Gastrocnemius medialis (tissue), 4 donors: ENCODE measurements around the gene EIF5. TPM values are rescaled to one million over a fixed set of nuclear protein-coding genes. Genes with fewer than 3 reads are reported as not detected.

Experiments
- ATAC-seq, 2 donors: fragments of 150-250 bp; one replicate each; pipeline ENCODE4 v1.9.1; 2016
- DNase-seq, 2 donors: peaks; one replicate each; pipeline ENCODE4 v3.0.0-alpha.2; 2019
- H3K27ac ChIP-seq, 4 donors: fragments of 200-600 bp; sonication (generic); 1 replicate in 1 of 4; 2 replicates in 3 of 4; pipeline ENCODE4 v1.5.1; 2016 to 2018; ENCODE audit warnings: mild to moderate bottlenecking in 2 of 4, moderate library complexity in 1 of 4
- H3K27me3 ChIP-seq, 3 donors: fragments of 200-600 bp; sonication (generic) in 2 of 3; 1 replicate in 1 of 3; 2 replicates in 2 of 3; pipeline versions ENCODE4 v1.5.1 to v1.6.0; 2016 to 2019; ENCODE audit warnings: mild to moderate bottlenecking in 1 of 3, moderate library complexity in 1 of 3
- H3K36me3 ChIP-seq, 2 donors: fragments of 200-600 bp; sonication (generic) in 1 of 2; one replicate each; pipeline ENCODE4 v1.5.1; 2017 to 2018
- H3K4me1 ChIP-seq, 2 donors: fragments of 200-600 bp; sonication (generic) in 1 of 2; one replicate each; pipeline ENCODE4 v1.5.1; 2016 to 2017; ENCODE audit warnings: mild to moderate bottlenecking in 2 of 2
- H3K4me3 ChIP-seq, 4 donors: fragments of 200-600 bp; sonication (generic) in 3 of 4; 1 replicate in 1 of 4; 2 replicates in 3 of 4; pipeline ENCODE4 v1.5.1; 2016 to 2019; ENCODE audit warnings: mild to moderate bottlenecking in 2 of 4
- H3K9me3 ChIP-seq, 3 donors: fragments of 200-600 bp; sonication (generic) in 2 of 3; 1 replicate in 1 of 3; 2 replicates in 2 of 3; pipeline ENCODE4 v1.5.1; 2016 to 2019
- POLR2A ChIP-seq, 2 donors: fragments of 450-650 bp; IDR thresholded peaks; one replicate each; pipeline ENCODE4 v1.6.1; 2017; ENCODE audit warnings: antibody characterized with exemption in 2 of 2, mild to moderate bottlenecking in 2 of 2, moderate library complexity in 2 of 2
- in situ Hi-C, 4 donors: fragments of 200-750 bp; cut with MboI; loops; one replicate each; pipeline versions ENCODE4 v1.15.0 to v1.8.0; 2017; ENCODE audit warnings: low sequenced_read_pairs in 4 of 4
- intact Hi-C: fragments of 100-400 bp; cut with DNase I; formaldehyde crosslinking; loops from one replicate; pipeline ENCODE4 v1.15.1; 2023; ENCODE audit warnings: low total_unique reads
- total RNA-seq, 4 donors: library from RNA; depleted of rRNA; stranded (reverse); fragments of >200 nt; gene quantifications; one replicate each; pipeline versions ENCODE4 v1.1.0 to v1.2.3, GENCODE V29; 2016
- TF ChIP-seq, protein P1 (sequence below), 5 experiments: fragments of 450-650 bp in 3 of 5; fragments of 200-600 bp in 2 of 5; sonication (generic) in 2 of 5; IDR thresholded peaks in 4 of 5; conservative IDR thresholded peaks in 1 of 5; 1 replicate in 4 of 5; 2 replicates in 1 of 5; pipeline ENCODE4 v1.5.1; 2016 to 2019; ENCODE audit warnings: antibody characterized with exemption in 5 of 5, mild to moderate bottlenecking in 3 of 5, moderate library complexity in 3 of 5

EIF5 gene
- total RNA-seq, 4 donors from 2014 or later = 313 to 538 (median 374) TPM

DNA sequence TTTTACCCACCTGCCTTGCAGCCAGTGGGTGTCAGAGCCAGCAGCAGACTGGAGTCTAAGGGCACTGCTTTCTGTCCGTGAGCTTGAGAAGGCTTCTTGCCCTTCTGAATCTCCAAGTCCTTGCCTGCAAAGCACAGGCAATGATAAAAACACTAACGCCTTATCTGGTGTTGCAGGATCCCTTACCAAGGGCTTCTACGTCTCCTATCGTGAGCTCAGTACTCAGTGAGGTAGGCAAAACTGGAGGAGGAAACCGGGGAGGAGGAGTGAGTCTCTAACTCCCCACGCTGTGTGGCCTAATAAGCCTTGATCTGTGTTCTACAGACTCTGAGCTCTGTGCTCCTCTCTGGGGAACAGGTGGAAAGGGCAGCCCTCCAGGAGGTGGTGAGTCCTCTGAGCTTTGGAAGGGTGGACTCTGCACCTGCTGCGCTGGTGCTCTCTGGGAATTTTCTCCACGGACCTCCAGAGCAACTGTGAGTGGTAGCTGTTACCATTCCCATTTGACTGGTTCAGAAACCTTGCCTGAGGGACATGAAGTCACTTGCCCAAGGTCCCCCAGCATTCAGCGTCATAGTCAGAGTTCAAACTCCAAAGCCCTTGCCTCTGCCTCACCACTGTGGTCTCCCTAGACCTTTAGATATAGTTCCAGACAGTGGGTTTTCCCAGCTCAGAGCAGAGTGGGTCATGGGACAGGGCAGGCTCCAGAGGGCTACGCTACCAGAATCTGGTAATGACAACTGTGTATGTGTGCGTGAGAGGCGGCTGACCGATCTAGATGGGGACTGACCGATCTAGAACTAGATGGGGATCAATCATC, 44.2 kb downstream of the EIF5 start:
- intact Hi-C loops = no loop called here
- Histone ChIP-seq H3K27ac (no peak overlapping the region), H3K4me3 (no peak overlapping the region), H3K27me3 (no peaks in the 10 kb centered on the region), H3K9me3 (no peaks in the 10 kb centered on the region), H3K36me3 (no peaks in the 10 kb centered on the region), H3K4me1 (no peaks in the 10 kb centered on the region)
- in situ Hi-C loops = no loop called here
- DNase-seq = no peak
- TF ChIP-seq POLR2A (IDR thresholded peaks at IDR 0.05) = no peak
- TF ChIP-seq, protein P1, sequence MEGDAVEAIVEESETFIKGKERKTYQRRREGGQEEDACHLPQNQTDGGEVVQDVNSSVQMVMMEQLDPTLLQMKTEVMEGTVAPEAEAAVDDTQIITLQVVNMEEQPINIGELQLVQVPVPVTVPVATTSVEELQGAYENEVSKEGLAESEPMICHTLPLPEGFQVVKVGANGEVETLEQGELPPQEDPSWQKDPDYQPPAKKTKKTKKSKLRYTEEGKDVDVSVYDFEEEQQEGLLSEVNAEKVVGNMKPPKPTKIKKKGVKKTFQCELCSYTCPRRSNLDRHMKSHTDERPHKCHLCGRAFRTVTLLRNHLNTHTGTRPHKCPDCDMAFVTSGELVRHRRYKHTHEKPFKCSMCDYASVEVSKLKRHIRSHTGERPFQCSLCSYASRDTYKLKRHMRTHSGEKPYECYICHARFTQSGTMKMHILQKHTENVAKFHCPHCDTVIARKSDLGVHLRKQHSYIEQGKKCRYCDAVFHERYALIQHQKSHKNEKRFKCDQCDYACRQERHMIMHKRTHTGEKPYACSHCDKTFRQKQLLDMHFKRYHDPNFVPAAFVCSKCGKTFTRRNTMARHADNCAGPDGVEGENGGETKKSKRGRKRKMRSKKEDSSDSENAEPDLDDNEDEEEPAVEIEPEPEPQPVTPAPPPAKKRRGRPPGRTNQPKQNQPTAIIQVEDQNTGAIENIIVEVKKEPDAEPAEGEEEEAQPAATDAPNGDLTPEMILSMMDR (IDR thresholded peaks at IDR 0.05 in 4 of 5, conservative IDR thresholded peaks at IDR 0.05 in 1 of 5) = no peak
- ATAC-seq = no peak

DNA sequence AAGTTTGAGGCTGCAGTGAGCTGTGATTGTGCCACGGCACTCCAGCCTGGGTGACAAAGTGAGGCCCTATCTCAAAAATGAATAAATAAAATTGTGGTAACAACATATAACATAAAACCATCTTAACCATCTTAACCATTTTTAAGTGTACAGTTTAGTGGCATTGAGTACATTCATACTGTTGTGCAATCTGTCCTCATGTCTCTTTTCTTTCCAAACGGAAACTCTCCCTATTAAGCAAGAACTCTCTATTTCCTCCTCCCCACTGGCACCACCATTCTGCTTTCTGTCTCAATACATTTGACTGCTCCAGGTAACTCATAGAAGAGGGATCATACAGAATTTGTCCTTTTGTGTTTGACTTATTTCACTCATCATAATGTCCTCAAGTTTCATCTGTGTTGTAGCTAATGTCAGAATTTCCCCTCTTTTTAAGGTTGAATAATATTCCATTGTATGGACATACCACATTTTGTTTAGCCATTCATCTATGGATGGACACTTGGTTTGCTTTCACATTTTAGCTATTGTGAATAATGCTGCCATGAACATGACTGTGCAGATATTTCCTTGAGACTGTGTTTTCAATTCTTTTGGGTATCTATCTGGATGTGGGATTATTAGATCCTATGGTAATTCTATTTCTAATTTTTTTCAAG, 46.8 kb downstream of the EIF5 start:
- H3K4me1 ChIP-seq = peaks cover 7% of the 10 kb centered on the region in 2 donors
- in situ Hi-C loops (no loop called here), intact Hi-C loops (no loop called here)
- H3K36me3 ChIP-seq = no peaks in the 10 kb centered on the region
- H3K9me3 ChIP-seq = no peaks in the 10 kb centered on the region
- ATAC-seq (no peak), DNase-seq (no peak)
- no peak overlapping the region for H3K4me3 ChIP-seq
- H3K27me3 ChIP-seq = no peaks in the 10 kb centered on the region
- H3K27ac ChIP-seq = no peak overlapping the region
- TF ChIP-seq, protein P1 (IDR thresholded peaks at IDR 0.05 in 4 of 5, conservative IDR thresholded peaks at IDR 0.05 in 1 of 5) = no peak
- TF ChIP-seq POLR2A (IDR thresholded peaks at IDR 0.05) = no peak

DNA sequence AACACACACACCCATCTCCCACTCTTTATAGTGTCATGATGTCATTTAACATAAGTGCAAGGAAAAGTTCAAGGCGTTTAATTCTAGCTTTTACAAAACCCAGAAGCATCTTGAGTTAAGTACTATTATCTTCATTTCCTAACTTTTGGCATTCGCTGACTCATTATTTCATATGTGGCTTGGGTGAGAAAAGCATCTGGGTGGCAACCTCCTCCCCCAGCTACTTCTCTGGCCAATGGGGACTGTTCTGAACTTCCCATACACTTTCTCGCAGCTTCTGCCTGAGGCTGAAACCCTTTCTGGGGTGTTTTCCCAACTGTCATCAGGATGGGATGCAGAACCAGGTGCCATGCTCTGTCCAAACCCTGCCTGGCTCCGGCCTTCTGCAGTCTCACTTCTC, 48.3 kb downstream of the EIF5 start:
- Histone ChIP-seq H3K36me3 (no peaks in the 10 kb centered on the region), H3K4me1 (peaks cover 7 to 10% of the 10 kb centered on the region in 2 donors), H3K4me3 (no peak overlapping the region), H3K27ac (no peak overlapping the region), H3K27me3 (no peaks in the 10 kb centered on the region), H3K9me3 (no peaks in the 10 kb centered on the region)
- DNase-seq = no peak
- TF ChIP-seq POLR2A (IDR thresholded peaks at IDR 0.05) = no peak
- TF ChIP-seq, protein P1 (IDR thresholded peaks at IDR 0.05 in 4 of 5, conservative IDR thresholded peaks at IDR 0.05 in 1 of 5) = no peak
- ATAC-seq = no peak
- in situ Hi-C loops (no loop called here), intact Hi-C loops (no loop called here)

DNA sequence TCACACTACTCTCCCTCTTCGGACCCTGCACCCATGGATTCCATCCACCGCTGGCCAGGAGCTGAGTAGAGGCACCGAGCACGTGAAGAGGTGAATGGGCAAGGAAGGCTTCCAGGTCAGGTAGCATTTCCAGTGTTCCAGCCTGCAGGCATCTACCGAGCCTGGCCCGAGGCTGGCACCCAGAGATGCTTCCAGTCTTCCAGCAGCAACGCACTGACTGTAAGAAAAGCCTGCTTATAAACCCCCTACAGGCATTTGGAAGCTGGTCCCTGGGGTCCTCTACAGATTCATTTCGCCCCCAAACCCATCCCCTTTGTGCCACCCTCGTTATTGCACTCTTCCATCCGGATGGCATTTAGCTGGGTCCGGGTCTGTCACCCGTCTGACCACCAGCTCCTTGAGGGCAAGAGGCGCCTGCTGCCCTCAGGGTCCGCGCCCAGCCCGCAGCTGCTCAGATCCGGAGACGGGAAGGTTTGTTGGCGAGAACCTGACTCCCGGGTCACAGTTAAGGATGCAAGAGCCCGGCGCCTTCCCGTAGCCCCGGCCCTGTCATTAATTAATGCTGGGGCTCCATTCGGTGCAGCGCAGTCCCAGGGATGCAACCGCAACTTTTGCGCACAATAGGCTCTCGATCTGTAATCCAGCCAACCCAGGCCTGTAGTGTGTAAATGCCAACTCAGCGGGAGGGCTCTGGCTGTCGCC, 50.6 kb downstream of the EIF5 start:
- ATAC-seq (peak in 1 of 2 donors; percentile 8), DNase-seq (no peak)
- H3K27ac ChIP-seq = peak overlapping the region; percentile 94 to 100 (median 98)
- H3K9me3 ChIP-seq = no peaks in the 10 kb centered on the region
- TF ChIP-seq POLR2A (IDR thresholded peaks at IDR 0.05) = no peak
- TF ChIP-seq, protein P1 (IDR thresholded peaks at IDR 0.05 in 4 of 5, conservative IDR thresholded peaks at IDR 0.05 in 1 of 5) = no peak
- intact Hi-C loops (loop anchor here (5.0 kb wide), 3 partner anchors 168 to 1067 kb away; partner anchors contain the start of genes KLC1 and ZNF839), in situ Hi-C loops (no loop called here)
- no peaks in the 10 kb centered on the region for H3K27me3 ChIP-seq
- H3K4me1 ChIP-seq = peaks cover 25% of the 10 kb centered on the region in 2 donors
- H3K4me3 ChIP-seq = peak overlapping the region; percentile 78 to 100 (median 87)
- no peaks in the 10 kb centered on the region for H3K36me3 ChIP-seq
